Putamen (tissue), 1 donor: Measurements from ENCODE around the gene PHF8.

Experiments used
- DNase-seq: peaks from one replicate; pipeline ENCODE4 v3.0.0-alpha.2; 2016; ENCODE audit warnings: low spot score

Gene PHF8

GRCh38 chrX:54012830-54013500 lies 31.3 kb downstream of the PHF8 start:
- no peak for DNase-seq

DNA sequence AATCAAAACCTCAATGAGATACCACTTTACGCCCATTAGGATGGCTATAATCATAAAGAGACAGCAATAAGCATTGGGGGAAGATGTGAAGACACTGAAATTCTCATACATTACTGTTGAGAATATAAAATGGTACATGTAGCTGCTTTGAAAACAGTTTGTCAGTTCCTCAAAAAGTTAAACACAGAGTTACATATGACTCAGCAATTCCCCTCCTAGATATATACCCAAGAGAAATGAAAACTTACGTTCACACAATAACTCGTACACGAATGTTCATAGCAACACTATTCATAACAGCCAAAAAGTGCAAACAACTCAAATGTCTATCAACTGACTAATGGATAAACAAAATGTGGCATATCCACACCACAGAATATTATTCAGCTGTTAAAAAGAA lies 36.6 kb downstream of the PHF8 start:
- DNase-seq, result no peak

DNA sequence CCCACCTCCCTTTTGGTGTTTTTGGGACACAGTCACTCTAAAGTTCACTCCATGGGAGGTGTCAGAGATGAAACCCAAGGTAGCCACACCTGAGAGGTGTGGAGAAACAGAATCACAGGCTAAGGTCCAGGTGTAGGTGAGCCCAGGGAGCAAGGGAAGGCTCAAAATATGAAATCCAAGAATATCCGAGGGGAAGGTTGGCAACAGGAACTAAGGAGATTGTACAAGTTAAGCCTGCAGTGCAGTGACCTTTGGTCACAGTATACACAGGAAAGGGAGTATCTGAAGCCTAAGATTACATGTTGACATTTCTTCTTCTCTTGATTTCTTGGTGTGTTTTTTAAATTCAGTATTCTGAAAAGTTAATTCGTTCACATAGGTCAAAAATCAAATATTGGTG lies 46.5 kb downstream of the PHF8 start:
- no peak for DNase-seq

DNA sequence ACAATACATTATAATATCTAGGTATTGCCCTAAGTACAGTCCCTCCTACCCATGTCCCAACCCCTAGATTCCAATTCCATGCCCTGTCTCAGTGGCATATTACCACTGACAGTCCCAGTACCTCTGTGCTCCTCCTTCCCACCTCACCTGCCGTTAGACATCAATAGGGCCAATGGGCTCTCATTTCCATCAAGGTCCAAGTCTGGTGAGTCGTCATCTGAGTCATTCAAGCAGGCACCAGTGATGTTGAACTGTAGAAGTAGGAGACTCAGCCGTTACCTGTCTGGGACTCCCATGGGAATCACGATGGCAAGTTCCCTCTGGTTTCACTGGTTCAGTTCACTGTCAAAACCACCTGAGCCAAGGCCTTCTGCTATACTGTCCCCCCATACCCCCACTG lies 51.7 kb downstream of the PHF8 start:
- DNase-seq, result no peak

DNA sequence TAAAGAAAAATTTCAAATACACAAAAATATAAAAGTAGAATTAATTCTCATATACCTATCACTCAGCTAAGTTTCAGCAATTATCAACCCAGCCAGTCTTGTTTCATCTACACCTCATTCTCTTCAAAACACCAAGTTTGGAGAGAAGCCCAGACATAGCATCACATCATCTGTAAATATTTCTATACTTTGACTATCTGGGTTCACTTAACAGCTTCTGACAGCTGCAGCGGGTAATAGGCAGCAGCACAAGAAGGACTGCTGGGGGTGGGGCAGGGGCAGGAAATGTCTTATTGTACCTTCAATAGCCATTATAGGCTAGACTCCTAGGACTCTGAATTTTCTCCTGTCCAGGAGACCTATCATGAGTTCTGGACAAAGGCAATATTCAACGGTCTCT lies 54.1 kb downstream of the PHF8 start:
- DNase-seq, result no peak

DNA sequence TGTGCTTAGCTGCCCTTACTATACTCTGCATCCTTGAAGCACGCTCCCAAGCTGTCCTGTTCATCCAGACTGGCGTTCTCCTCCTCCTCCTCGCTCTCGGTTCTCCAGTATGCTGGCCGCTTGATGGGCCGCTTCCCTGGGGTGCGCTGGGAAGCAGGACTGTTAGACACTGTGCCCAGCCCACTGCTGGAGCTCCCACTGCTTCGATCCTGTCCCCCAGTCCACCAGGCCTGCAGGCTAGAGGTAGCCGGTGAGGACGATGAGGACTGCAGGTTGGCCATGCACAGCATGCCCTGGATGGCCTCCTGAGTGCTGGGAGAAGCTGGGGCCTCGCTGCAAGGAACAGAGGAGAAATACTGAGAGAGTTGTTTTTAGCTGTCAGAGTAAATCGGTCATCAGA lies 59.4 kb downstream of the PHF8 start:
- DNase-seq, result no peak

DNA sequence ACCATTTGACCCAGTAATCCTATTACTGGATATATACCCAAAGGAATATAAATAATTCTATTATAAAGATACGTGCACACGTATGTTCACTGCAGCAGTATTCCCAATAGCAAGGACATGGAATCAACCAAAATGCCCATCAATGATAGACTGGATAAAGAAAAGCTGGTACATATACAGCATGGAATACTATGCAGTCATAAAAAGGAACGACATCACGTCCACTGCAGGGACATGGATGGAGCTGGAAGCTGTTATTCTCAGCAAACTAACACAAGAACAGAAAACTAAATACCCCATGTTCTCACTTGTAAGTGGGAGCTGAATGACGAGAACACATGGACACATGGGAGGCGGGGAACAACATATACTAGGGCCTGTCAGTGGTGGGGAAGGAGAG lies 69.7 kb downstream of the PHF8 start:
- no peak for DNase-seq

DNA sequence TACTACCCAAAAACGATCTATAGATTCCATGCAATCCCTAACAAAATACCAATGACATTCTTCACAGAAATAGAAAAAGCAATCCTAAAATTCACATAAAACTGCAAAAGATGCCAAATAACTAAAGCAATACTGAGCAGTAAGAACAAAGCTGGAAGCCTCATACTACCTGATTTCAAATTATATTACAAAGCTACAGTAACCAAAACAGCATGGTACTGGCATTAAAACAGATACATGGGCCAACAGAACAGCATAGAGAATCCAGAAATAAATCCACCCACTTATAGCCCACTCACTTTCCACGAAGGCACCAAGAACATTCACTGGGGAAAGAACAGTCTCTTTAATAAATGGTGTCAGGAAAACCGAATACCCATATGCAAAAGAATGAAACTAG lies 74.7 kb downstream of the PHF8 start:
- no peak for DNase-seq

- no peak for DNase-seq
Measured at GRCh38 chrX:53950130-53950733, 94.0 kb downstream of the PHF8 start.

- no peak for DNase-seq
Measured at GRCh38 chrX:53940180-53940579, 104.1 kb downstream of the PHF8 start.

GRCh38 chrX:53939127-53939526 lies 105.1 kb downstream of the PHF8 start:
- no peak for DNase-seq

GRCh38 chrX:53930515-53931380 lies 113.5 kb downstream of the PHF8 start:
- DNase-seq, result no peak

DNA sequence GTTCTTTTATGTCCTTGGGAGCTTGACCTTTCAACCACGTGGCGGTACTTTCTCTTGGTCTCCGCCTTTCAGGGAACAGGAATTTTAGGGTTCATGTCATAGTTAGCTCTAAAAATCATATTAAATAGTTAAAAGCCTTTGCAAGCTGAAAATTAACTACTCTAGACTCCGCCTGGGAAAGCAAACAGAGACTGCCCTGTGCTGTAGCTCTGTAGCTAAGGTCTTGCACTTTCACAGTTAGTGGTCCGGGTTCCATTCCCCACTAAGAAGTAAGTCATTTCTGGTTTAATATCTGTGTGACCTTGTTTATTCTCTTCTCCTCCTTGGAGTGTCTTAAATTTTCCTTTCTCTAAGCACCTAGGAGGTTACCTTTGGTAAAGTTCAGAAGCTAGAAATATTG lies 118.2 kb downstream of the PHF8 start:
- DNase-seq, result no peak

DNA sequence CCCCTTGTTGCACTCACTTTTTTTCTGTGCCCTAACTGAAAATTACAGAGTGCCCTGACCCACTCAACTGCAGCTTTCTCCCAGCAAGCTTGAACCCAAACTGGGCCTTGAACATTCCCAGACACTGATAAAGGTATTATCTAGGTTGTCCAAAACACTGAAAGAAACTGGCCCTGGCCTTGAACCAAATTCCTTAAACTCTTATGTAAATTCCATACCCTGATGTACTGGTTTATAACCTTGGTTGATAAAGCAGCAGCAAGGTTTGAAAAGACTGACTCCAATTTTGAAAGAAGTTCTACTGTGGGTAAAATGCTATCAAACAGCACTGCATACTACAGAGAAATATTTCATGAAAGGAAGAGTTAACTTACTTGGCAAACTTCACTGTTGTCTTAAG lies 125.6 kb downstream of the PHF8 start:
- DNase-seq, result no peak

- no peak for DNase-seq
Measured at GRCh38 chrX:53900623-53901022, 143.7 kb downstream of the PHF8 start.

DNA sequence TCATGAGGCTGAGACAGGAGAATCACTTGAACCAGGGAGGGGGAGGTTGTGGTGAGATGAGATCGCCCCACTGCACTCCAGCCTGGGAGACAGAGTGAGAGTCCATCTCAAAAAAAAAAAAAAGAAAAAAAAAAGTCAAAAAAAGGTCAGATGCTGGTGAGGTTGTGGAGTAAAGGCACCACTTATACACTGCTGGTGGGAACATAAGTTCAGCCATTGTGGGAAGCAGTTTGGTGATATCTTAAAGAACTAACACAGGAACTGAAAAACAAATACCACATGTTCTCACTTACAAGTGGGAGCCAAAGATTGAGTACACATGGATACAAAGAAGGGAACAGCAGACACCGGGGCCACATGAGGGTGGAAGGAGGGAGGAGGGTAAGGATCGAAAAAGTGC lies 149.0 kb downstream of the PHF8 start:
- no peak for DNase-seq
